H9 (cell line): ENCODE measurements around the gene GRIFIN. TPM values are rescaled to one million over a fixed set of nuclear protein-coding genes. Genes with fewer than 3 reads are reported as not detected.

Source experiments
- DNase-seq: peaks from one replicate; pipeline ENCODE4 v3.0.0-alpha.2; 2017
- H2AFZ ChIP-seq: one replicate; pipeline ENCODE4 v1.6.1; 2013; ENCODE audit warnings: mild to moderate bottlenecking, low read length, control low read depth, moderate library complexity
- H2AK5ac ChIP-seq: 2 replicates; pipeline ENCODE4 v1.6.1; 2013; ENCODE audit warnings: low read length, control low read depth, mixed read lengths; ENCODE audit not compliant: insufficient read length
- H2BK120ac ChIP-seq: one replicate; pipeline ENCODE4 v1.6.1; 2013; ENCODE audit warnings: low read depth, mild to moderate bottlenecking, low read length, control low read depth, inconsistent platforms; ENCODE audit not compliant: poor library complexity, severe bottlenecking
- H2BK12ac ChIP-seq: 2 replicates; pipeline ENCODE4 v1.6.1; 2013; ENCODE audit warnings: low read length, control low read depth, mixed read lengths, low read depth; ENCODE audit not compliant: insufficient read length
- H2BK15ac ChIP-seq: 2 replicates; pipeline ENCODE4 v1.6.1; 2013; ENCODE audit warnings: low read depth, low read length, control low read depth
- H2BK20ac ChIP-seq: one replicate; pipeline ENCODE4 v1.6.1; 2013; ENCODE audit warnings: low read depth, mild to moderate bottlenecking, low read length, control low read depth, inconsistent platforms; ENCODE audit not compliant: poor library complexity, severe bottlenecking
- H2BK5ac ChIP-seq: 2 replicates; pipeline ENCODE4 v1.6.1; 2013; ENCODE audit warnings: low read length, control low read depth, mixed read lengths; ENCODE audit not compliant: insufficient read length
- H3K14ac ChIP-seq: 2 replicates; pipeline ENCODE4 v1.6.1; 2013; ENCODE audit warnings: low read length, control low read depth; ENCODE audit not compliant: insufficient read depth
- H3K18ac ChIP-seq: 2 replicates; pipeline ENCODE4 v1.6.1; 2013; ENCODE audit warnings: low read depth, mild to moderate bottlenecking, mixed read lengths, low read length, control low read depth; ENCODE audit not compliant: insufficient read length
- H3K23ac ChIP-seq: 2 replicates; pipeline ENCODE4 v1.6.1; 2013; ENCODE audit warnings: low read length, control low read depth, mixed read lengths, low read depth; ENCODE audit not compliant: insufficient read length
- H3K23me2 ChIP-seq: 2 replicates; pipeline ENCODE4 v1.6.1; 2013; ENCODE audit warnings: low read depth, mild to moderate bottlenecking, mixed read lengths, low read length, control low read depth; ENCODE audit not compliant: insufficient read length, poor library complexity, severe bottlenecking
- H3K27ac ChIP-seq: 2 replicates; pipeline ENCODE4 v1.5.1; 2013; ENCODE audit warnings: low read length, control low read depth, mixed read lengths, low read depth; ENCODE audit not compliant: insufficient read length
- H3K27me3 ChIP-seq: 2 replicates; pipeline ENCODE4 v1.6.1; 2013; ENCODE audit warnings: low read length, control low read depth, inconsistent platforms; ENCODE audit not compliant: insufficient read depth
- H3K4ac ChIP-seq: 2 replicates; pipeline ENCODE4 v1.6.1; 2013; ENCODE audit warnings: low read depth, mild to moderate bottlenecking, control low read depth, inconsistent platforms, low read length, moderate library complexity
- H3K4me1 ChIP-seq: 2 replicates; pipeline ENCODE4 v1.6.1; 2013; ENCODE audit warnings: low read length, control low read depth, inconsistent platforms; ENCODE audit not compliant: insufficient read depth
- H3K4me2 ChIP-seq: 2 replicates; pipeline ENCODE4 v1.6.1; 2013; ENCODE audit warnings: low read length, control low read depth, mixed read lengths; ENCODE audit not compliant: insufficient read length, insufficient read depth
- H3K56ac ChIP-seq: 2 replicates; pipeline ENCODE4 v1.6.1; 2013; ENCODE audit warnings: low read depth, mild to moderate bottlenecking, mixed read lengths, low read length, control low read depth; ENCODE audit not compliant: insufficient read length
- H3K79me1 ChIP-seq: 2 replicates; pipeline ENCODE4 v1.6.1; 2013; ENCODE audit warnings: low read depth, mild to moderate bottlenecking, moderate library complexity, low read length, control low read depth, inconsistent platforms; ENCODE audit not compliant: insufficient read depth, poor library complexity, severe bottlenecking
- H3K79me2 ChIP-seq: 2 replicates; pipeline ENCODE4 v1.6.1; 2013; ENCODE audit warnings: low read length, control low read depth, inconsistent platforms; ENCODE audit not compliant: insufficient read depth
- H3K9ac ChIP-seq: 2 replicates; pipeline ENCODE4 v1.6.1; 2013; ENCODE audit warnings: low read length, control low read depth, mixed read lengths; ENCODE audit not compliant: insufficient read length; ENCODE audit errors: extremely low read depth
- H3K9me3 ChIP-seq: one replicate; pipeline ENCODE4 v1.6.1; 2013; ENCODE audit warnings: low read depth, low read length, inconsistent platforms; ENCODE audit not compliant: control insufficient read depth
- H3T11ph ChIP-seq: one replicate; pipeline ENCODE4 v1.6.1; 2013; ENCODE audit warnings: mild to moderate bottlenecking, low read length, control low read depth, inconsistent platforms
- H4K20me1 ChIP-seq: one replicate; pipeline ENCODE4 v1.6.1; 2013; ENCODE audit not compliant: control insufficient read depth, insufficient read length, insufficient read depth
- H4K5ac ChIP-seq: 2 replicates; pipeline ENCODE4 v1.6.1; 2013; ENCODE audit warnings: low read depth, mild to moderate bottlenecking, mixed read lengths, low read length, control low read depth; ENCODE audit not compliant: insufficient read length
- H4K8ac ChIP-seq: replicated peaks from 2 replicates; pipeline ENCODE4 v1.6.1; 2013; ENCODE audit warnings: low read length, control low read depth, mixed read lengths, low read depth; ENCODE audit not compliant: insufficient read length
- H4K91ac ChIP-seq: 2 replicates; pipeline ENCODE4 v1.6.1; 2013; ENCODE audit warnings: low read depth, mild to moderate bottlenecking, moderate library complexity, mixed read lengths, low read length, control low read depth; ENCODE audit not compliant: insufficient read length
- H3K27ac Mint-ChIP-seq, 3 experiments: 2 replicates in 2 of 3; 3 replicates in 1 of 3; pipeline ENCODE4 v1.8.0; 2020 to 2021; ENCODE audit warnings: mixed read lengths in 3 of 3, mild to moderate bottlenecking in 1 of 3, moderate library complexity in 1 of 3
- H3K27me3 Mint-ChIP-seq: 2 replicates; pipeline ENCODE4 v1.8.0; 2021; ENCODE audit warnings: low read depth, mild to moderate bottlenecking, moderate library complexity, mixed read lengths
- H3K36me3 Mint-ChIP-seq, 3 experiments: 2 replicates in 2 of 3; 3 replicates in 1 of 3; pipeline ENCODE4 v1.8.0; 2020 to 2021; ENCODE audit warnings: low read depth in 3 of 3, mixed read lengths in 3 of 3; ENCODE audit not compliant: insufficient read depth in 1 of 3
- H3K4me1 Mint-ChIP-seq, 2 experiments: 2 replicates each; pipeline ENCODE4 v1.8.0; 2020; ENCODE audit warnings: mixed read lengths in 2 of 2
- H3K4me3 Mint-ChIP-seq, 2 experiments: 2 replicates in 1 of 2; 3 replicates in 1 of 2; pipeline ENCODE4 v1.8.0; 2020 to 2021; ENCODE audit warnings: mild to moderate bottlenecking in 2 of 2, mixed read lengths in 2 of 2, moderate library complexity in 1 of 2
- H3K9me3 Mint-ChIP-seq, 2 experiments: 2 replicates in 1 of 2; 3 replicates in 1 of 2; pipeline ENCODE4 v1.8.0; 2020; ENCODE audit warnings: mild to moderate bottlenecking in 2 of 2, mixed read lengths in 2 of 2, moderate library complexity in 1 of 2
- CTCF ChIP-seq: fragments of 200-600 bp; sonication (generic); conservative IDR thresholded peaks from 3 replicates; pipeline ENCODE4 v1.8.0; 2021; ENCODE audit warnings: antibody characterized with exemption, mild to moderate bottlenecking
- WGBS: extraction: QIAGEN DNeasy Blood & Tissue Kit; methylation state at CpG from one replicate; pipeline ENCODE4 v1.1.7; 2013; ENCODE audit warnings: missing lambda C conversion rate, low lambda C conversion rate, mixed read lengths; ENCODE audit not compliant: insufficient read length; ENCODE audit errors: extremely low coverage; 5-methylcytosine and 5-hydroxymethylcytosine counted together
- total RNA-seq: library from RNA; stranded (reverse); gene quantifications from 2 replicates; pipeline ENCODE4 v1.2.1, GENCODE V29; 2021

Gene GRIFIN
- total RNA-seq, 1 experiment from 2014 or later: not detected

GRCh38 chr7:2437136-2437535 lies 39.1 kb downstream of the GRIFIN start:
- H3K4me3 Mint-ChIP-seq: no peak overlapping the region
- Histone ChIP-seq H4K20me1 (no peaks in the 10 kb centered on the region), H3K79me1 (no peaks in the 10 kb centered on the region), H2BK15ac (no peak overlapping the region), H3K4ac (no peak overlapping the region), H3K14ac (no peak overlapping the region), H3K23me2 (no peaks in the 10 kb centered on the region), H4K8ac (no peak overlapping the region), H3K56ac (no peak overlapping the region), H2AFZ (no peak overlapping the region), H2BK12ac (no peak overlapping the region), H3K18ac (no peak overlapping the region), H3K4me2 (no peak overlapping the region), H3K27me3 (no peaks in the 10 kb centered on the region), H4K91ac (no peak overlapping the region), H3K27ac (no peak overlapping the region), H4K5ac (no peak overlapping the region), H2BK20ac (no peak overlapping the region), H3K23ac (no peak overlapping the region), H3K4me1 (no peaks in the 10 kb centered on the region), H2BK120ac (no peak overlapping the region), H2AK5ac (no peak overlapping the region), H3T11ph (no peak overlapping the region), H3K9me3 (no peaks in the 10 kb centered on the region), H3K79me2 (no peaks in the 10 kb centered on the region), H2BK5ac (no peak overlapping the region), H3K9ac (no peak overlapping the region)
- no CpG with 5 or more reads among the region's 9 CpGs for WGBS
- TF ChIP-seq CTCF: no peak
- peaks cover 4 to 41% (median 21%) of the 10 kb centered on the region in 3 experiments for H3K36me3 Mint-ChIP-seq
- H3K9me3 Mint-ChIP-seq: no peaks in the 10 kb centered on the region; a peak in 1 of 5 replicates
- H3K4me1 Mint-ChIP-seq: peaks cover 0 to 13% of the 10 kb centered on the region in 2 experiments; a peak in 2 of 4 replicates
- H3K27me3 Mint-ChIP-seq: no peaks in the 10 kb centered on the region
- no peak for DNase-seq
- no peak overlapping the region for H3K27ac Mint-ChIP-seq
